Right lobe of liver (tissue), 4 donors: Measurements from ENCODE around the gene MID1.

Source experiments
- CTCF ChIP-seq, 4 donors: fragments of 200-600 bp in 3 of 4; fragments of 450-650 bp in 1 of 4; IDR thresholded peaks; one replicate each; pipeline versions ENCODE4 v1.5.1 to v1.8.0; 2016 to 2022; ENCODE audit warnings: antibody characterized with exemption in 4 of 4, mild to moderate bottlenecking in 2 of 4
- POLR2A ChIP-seq: fragments of 450-650 bp; IDR thresholded peaks from one replicate; pipeline ENCODE4 v1.6.1; 2017; ENCODE audit warnings: antibody characterized with exemption, mild to moderate bottlenecking
- donor health status: DM: no; HTN: no; CAD: no.
- donor health status: DM: no; HTN: no; CAD: no.
- donor health status: DM: no; HTN: yes; CAD: no.

- no peak for TF ChIP-seq CTCF (IDR thresholded peaks at IDR 0.05)
- TF ChIP-seq POLR2A: no peak
Observed at GRCh38 chrX:10549280-10549679, 71.1 kb downstream of the MID1 start.
